ENCODE results near the gene CAMSAP1.

GRCh38 chr9:135840539-135840938 lies 66.8 kb downstream of the CAMSAP1 start:
- TF ChIP-seq CTCF (tag by site-specific recombination; IDR thresholded peaks at IDR 0.05) (no peak), ZNF157 (tag by site-specific recombination; IDR thresholded peaks at IDR 0.05) (no peak), ZBTB21 (tag by site-specific recombination; IDR thresholded peaks at IDR 0.05) (no peak), ZBTB8A (tag by site-specific recombination; IDR thresholded peaks at IDR 0.05) (no peak), ZFP3 (tag by site-specific recombination; IDR thresholded peaks at IDR 0.05; ENCODE audit: low read depth) (no peak), ZNF658 (tag by site-specific recombination; IDR thresholded peaks at IDR 0.05) (no peak), HOXD13 (CRISPR knock-in tag; IDR thresholded peaks at IDR 0.05; ENCODE audit: borderline replicate concordance) (no peak)
